Naive thymus-derived CD4-positive, alpha-beta T cell (primary cell): ENCODE data around the gene ANKS1B. TPM values are rescaled to one million over a fixed set of nuclear protein-coding genes. Genes with fewer than 3 reads are reported as not detected.

ENCODE experiments used
- ATAC-seq: fragments of 150-1000 bp; cut with Tn5 transposase; 2 replicates; pipeline ENCODE4 v1.10.0; 2021; ENCODE audit warnings: mild to moderate bottlenecking, moderate library complexity
- CTCF ChIA-PET: fragments of 350-600 bp; sonication (Branson Sonifier 250); formaldehyde crosslinking; loops from one replicate; lab custom pipeline; 2021; ENCODE audit warnings: antibody characterized with exemption; lab: Charles Lee
- POLR2A ChIA-PET: fragments of 350-600 bp; sonication (Branson Sonifier 250); formaldehyde crosslinking; loops from one replicate; lab custom pipeline; 2021; ENCODE audit warnings: antibody characterized with exemption, inconsistent platforms; lab: Charles Lee
- DNase-seq, 9 donors: peaks; one replicate each; pipeline versions ENCODE4 v3.0.0 to v3.0.0-alpha.2; 2020 to 2022; ENCODE audit warnings: mixed read lengths in 1 of 9
- H3K27ac ChIP-seq: one replicate; pipeline ENCODE4 v1.7.0; 2013; ENCODE audit warnings: mild to moderate bottlenecking, low read depth, low read length, moderate library complexity
- H3K27me3 ChIP-seq, 2 donors: one replicate each; pipeline ENCODE4 v1.7.0; 2013; ENCODE audit warnings: low read length in 2 of 2, mild to moderate bottlenecking in 2 of 2, moderate library complexity in 2 of 2; ENCODE audit not compliant: control insufficient read depth in 2 of 2, insufficient read depth in 2 of 2
- H3K36me3 ChIP-seq, 3 experiments: 1 replicate in 2 of 3; 2 replicates in 1 of 3; pipeline ENCODE4 v1.7.0; 2013; ENCODE audit warnings: low read length in 3 of 3, mild to moderate bottlenecking in 3 of 3, moderate library complexity in 1 of 3; ENCODE audit not compliant: insufficient read depth in 3 of 3, control insufficient read depth in 2 of 3
- H3K4me1 ChIP-seq, 2 donors: one replicate each; pipeline ENCODE4 v1.7.0; 2013; ENCODE audit warnings: low read length in 2 of 2, mild to moderate bottlenecking in 2 of 2, moderate library complexity in 1 of 2; ENCODE audit not compliant: control insufficient read depth in 2 of 2, insufficient read depth in 2 of 2
- H3K4me3 ChIP-seq: 2 replicates; pipeline ENCODE4 v1.7.0; 2013; ENCODE audit warnings: mild to moderate bottlenecking, low read length
- H3K9me3 ChIP-seq, 3 experiments: 1 replicate in 2 of 3; 2 replicates in 1 of 3; pipeline ENCODE4 v1.7.0; 2013; ENCODE audit warnings: low read length in 3 of 3; ENCODE audit not compliant: control insufficient read depth in 2 of 3
- H3K27ac Mint-ChIP-seq, 9 donors: one replicate each; pipeline ENCODE4 v1.8.0; 2020 to 2022; ENCODE audit warnings: mixed read lengths in 9 of 9, mild to moderate bottlenecking in 8 of 9, moderate library complexity in 5 of 9, inconsistent platforms in 2 of 9
- H3K27me3 Mint-ChIP-seq, 5 donors: one replicate each; pipeline ENCODE4 v1.8.0; 2021 to 2022; ENCODE audit warnings: mixed read lengths in 5 of 5, mild to moderate bottlenecking in 1 of 5
- H3K36me3 Mint-ChIP-seq, 5 donors: one replicate each; pipeline ENCODE4 v1.8.0; 2020 to 2022; ENCODE audit warnings: mixed read lengths in 5 of 5, mild to moderate bottlenecking in 3 of 5, inconsistent platforms in 1 of 5
- H3K4me1 Mint-ChIP-seq, 7 donors: one replicate each; pipeline ENCODE4 v1.8.0; 2020 to 2022; ENCODE audit warnings: mixed read lengths in 7 of 7, mild to moderate bottlenecking in 3 of 7, inconsistent platforms in 1 of 7
- H3K4me3 Mint-ChIP-seq, 10 donors: one replicate each; pipeline ENCODE4 v1.8.0; 2020 to 2022; ENCODE audit warnings: mild to moderate bottlenecking in 10 of 10, mixed read lengths in 10 of 10, moderate library complexity in 6 of 10, inconsistent platforms in 2 of 10
- H3K9me3 Mint-ChIP-seq, 11 donors: one replicate each; pipeline ENCODE4 v1.8.0; 2020 to 2022; ENCODE audit warnings: mixed read lengths in 11 of 11, mild to moderate bottlenecking in 4 of 11, inconsistent platforms in 1 of 11, moderate library complexity in 1 of 11
- intact Hi-C, 2 donors: fragments of 100-400 bp; cut with micrococcal nuclease; formaldehyde crosslinking; loops; one replicate each; pipeline ENCODE4 v1.15.1; 2023
- polyA plus RNA-seq, 2 donors: library from polyadenylated mRNA; unstranded; fragments of 300-500 nt; fragmentation: Illumina TruSeq; gene quantifications; one replicate each; pipeline ENCODE4 v1.2.3, GENCODE V29; 2021
- total RNA-seq, 6 experiments: library from RNA in 5 of 6; stranded (reverse) in 5 of 6; gene quantifications; 1 replicate in 5 of 6; 2 replicates in 1 of 6; pipeline ENCODE4 v1.2.3 and lab custom pipeline; 2021 to 2026

The ANKS1B gene
- total and polyA plus RNA-seq, 7 experiments from 2014 or later = 0.97 TPM; not detected in 6

- no peaks in the 10 kb centered on the region for H3K27me3 ChIP-seq
- ATAC-seq = no peak
- H3K4me1 Mint-ChIP-seq = no peaks in the 10 kb centered on the region
- no peaks in the 10 kb centered on the region for H3K9me3 ChIP-seq
- DNase-seq = no peak
- no peaks in the 10 kb centered on the region for H3K27me3 Mint-ChIP-seq
- H3K36me3 ChIP-seq = no peaks in the 10 kb centered on the region
- H3K27ac ChIP-seq = no peak overlapping the region
- H3K4me1 ChIP-seq = no peaks in the 10 kb centered on the region
- CTCF ChIA-PET = no interaction called here
- H3K4me3 Mint-ChIP-seq = no peak overlapping the region
- no peaks in the 10 kb centered on the region for H3K36me3 Mint-ChIP-seq
- POLR2A ChIA-PET = no interaction called here
- H3K27ac Mint-ChIP-seq = no peak overlapping the region
- intact Hi-C loops = no loop called here
- H3K4me3 ChIP-seq = no peak overlapping the region
- peaks cover 0 to 28% (median 4%) of the 10 kb centered on the region in 11 donors for H3K9me3 Mint-ChIP-seq
Observed at GRCh38 chr12:99435095-99435791, 549.5 kb downstream of the ANKS1B start.

- peaks cover 0 to 24% (median 4%) of the 10 kb centered on the region in 11 donors for H3K9me3 Mint-ChIP-seq
- CTCF ChIA-PET = no interaction called here
- H3K4me3 ChIP-seq = no peak overlapping the region
- intact Hi-C loops = no loop called here
- DNase-seq (no peak), ATAC-seq (no peak)
- H3K27me3 ChIP-seq = no peaks in the 10 kb centered on the region
- H3K36me3 ChIP-seq = no peaks in the 10 kb centered on the region
- H3K4me3 Mint-ChIP-seq = no peak overlapping the region
- H3K27me3 Mint-ChIP-seq = no peaks in the 10 kb centered on the region
- POLR2A ChIA-PET = no interaction called here
- no peaks in the 10 kb centered on the region for H3K4me1 Mint-ChIP-seq
- H3K27ac ChIP-seq = no peak overlapping the region
- no peaks in the 10 kb centered on the region for H3K36me3 Mint-ChIP-seq
- H3K9me3 ChIP-seq = no peaks in the 10 kb centered on the region
- no peaks in the 10 kb centered on the region for H3K4me1 ChIP-seq
- no peak overlapping the region for H3K27ac Mint-ChIP-seq
Observed at GRCh38 chr12:99433155-99433554, 551.6 kb downstream of the ANKS1B start.

- Histone ChIP-seq H3K4me3 (no peak overlapping the region), H3K36me3 (no peaks in the 10 kb centered on the region), H3K4me1 (no peaks in the 10 kb centered on the region), H3K27me3 (no peaks in the 10 kb centered on the region), H3K27ac (no peak overlapping the region), H3K9me3 (no peaks in the 10 kb centered on the region)
- H3K9me3 Mint-ChIP-seq = peaks cover 0 to 25% (median 4%) of the 10 kb centered on the region in 11 donors
- ATAC-seq (no peak), DNase-seq (no peak)
- POLR2A ChIA-PET = no interaction called here
- H3K27me3 Mint-ChIP-seq = no peaks in the 10 kb centered on the region
- CTCF ChIA-PET = no interaction called here
- no peaks in the 10 kb centered on the region for H3K4me1 Mint-ChIP-seq
- H3K36me3 Mint-ChIP-seq = no peaks in the 10 kb centered on the region
- intact Hi-C loops = no loop called here
- no peak overlapping the region for H3K27ac Mint-ChIP-seq
- H3K4me3 Mint-ChIP-seq = no peak overlapping the region
Observed at GRCh38 chr12:99431203-99431602, 553.5 kb downstream of the ANKS1B start.

GRCh38 chr12:99427104-99427503, 557.6 kb downstream of the ANKS1B start:
- intact Hi-C loops = no loop called here
- no peak overlapping the region for H3K4me3 Mint-ChIP-seq
- no peaks in the 10 kb centered on the region for H3K4me1 ChIP-seq
- no peaks in the 10 kb centered on the region for H3K36me3 ChIP-seq
- no peaks in the 10 kb centered on the region for H3K9me3 ChIP-seq
- peaks cover 0 to 20% (median 4%) of the 10 kb centered on the region in 11 donors for H3K9me3 Mint-ChIP-seq
- no peaks in the 10 kb centered on the region for H3K4me1 Mint-ChIP-seq
- DNase-seq (no peak), ATAC-seq (no peak)
- H3K36me3 Mint-ChIP-seq = no peaks in the 10 kb centered on the region
- no peaks in the 10 kb centered on the region for H3K27me3 ChIP-seq
- no peak overlapping the region for H3K4me3 ChIP-seq
- ChIA-PET POLR2A (no interaction called here), CTCF (no interaction called here)
- H3K27me3 Mint-ChIP-seq = no peaks in the 10 kb centered on the region
- no peak overlapping the region for H3K27ac Mint-ChIP-seq
- no peak overlapping the region for H3K27ac ChIP-seq

GRCh38 chr12:99418379-99418778, 566.4 kb downstream of the ANKS1B start:
- CTCF ChIA-PET = no interaction called here
- Histone ChIP-seq H3K36me3 (no peaks in the 10 kb centered on the region), H3K9me3 (no peaks in the 10 kb centered on the region), H3K27me3 (no peaks in the 10 kb centered on the region), H3K27ac (no peak overlapping the region), H3K4me1 (no peaks in the 10 kb centered on the region), H3K4me3 (no peak overlapping the region)
- Mint-ChIP-seq H3K36me3 (no peaks in the 10 kb centered on the region), H3K4me1 (no peaks in the 10 kb centered on the region), H3K4me3 (no peak overlapping the region), H3K27me3 (no peaks in the 10 kb centered on the region), H3K9me3 (peaks cover 3 to 21% (median 9%) of the 10 kb centered on the region in 11 donors), H3K27ac (no peak overlapping the region)
- POLR2A ChIA-PET = no interaction called here
- DNase-seq = no peak
- intact Hi-C loops = no loop called here
- no peak for ATAC-seq

GRCh38 chr12:99413751-99414150, 571.0 kb downstream of the ANKS1B start:
- no peaks in the 10 kb centered on the region for H3K4me1 Mint-ChIP-seq
- H3K27me3 Mint-ChIP-seq = no peaks in the 10 kb centered on the region
- intact Hi-C loops = no loop called here
- POLR2A ChIA-PET = no interaction called here
- Histone ChIP-seq H3K9me3 (no peaks in the 10 kb centered on the region), H3K4me3 (no peak overlapping the region), H3K27me3 (no peaks in the 10 kb centered on the region), H3K27ac (no peak overlapping the region), H3K4me1 (no peaks in the 10 kb centered on the region), H3K36me3 (no peaks in the 10 kb centered on the region)
- no peak for ATAC-seq
- no peak for DNase-seq
- no peak overlapping the region for H3K27ac Mint-ChIP-seq
- peaks cover 3 to 28% (median 6%) of the 10 kb centered on the region in 11 donors for H3K9me3 Mint-ChIP-seq
- H3K36me3 Mint-ChIP-seq = no peaks in the 10 kb centered on the region
- H3K4me3 Mint-ChIP-seq = no peak overlapping the region
- CTCF ChIA-PET = interaction anchor here (0.6 kb wide), 1 partner anchor 455 kb away, joined by 4 read pairs; no protein-coding TSS in a partner anchor

GRCh38 chr12:99393763-99394162, 591.0 kb downstream of the ANKS1B start:
- Histone ChIP-seq H3K9me3 (no peaks in the 10 kb centered on the region), H3K27ac (no peak overlapping the region), H3K4me1 (no peaks in the 10 kb centered on the region), H3K36me3 (no peaks in the 10 kb centered on the region), H3K4me3 (no peak overlapping the region), H3K27me3 (no peaks in the 10 kb centered on the region)
- no peak for ATAC-seq
- H3K4me1 Mint-ChIP-seq = no peaks in the 10 kb centered on the region
- no peak overlapping the region for H3K27ac Mint-ChIP-seq
- ChIA-PET CTCF (no interaction called here), POLR2A (no interaction called here)
- H3K27me3 Mint-ChIP-seq = no peaks in the 10 kb centered on the region
- no peaks in the 10 kb centered on the region for H3K36me3 Mint-ChIP-seq
- no peak for DNase-seq
- H3K9me3 Mint-ChIP-seq = peaks cover 0 to 6% (median 1%) of the 10 kb centered on the region in 11 donors
- H3K4me3 Mint-ChIP-seq = no peak overlapping the region
- intact Hi-C loops = no loop called here
